Choroid plexus epithelial cell (primary cell): ENCODE results near the gene PKNOX1.

Source experiments
- DNase-seq: peaks from one replicate; pipeline ENCODE4 v3.0.0-alpha.2; 2010; ENCODE audit warnings: low read depth
- H3K4me3 ChIP-seq: 2 replicates; pipeline ENCODE4 v1.5.1; 2011; ENCODE audit warnings: low read depth, mild to moderate bottlenecking, control low read depth, low read length, moderate library complexity
- CTCF ChIP-seq: conservative IDR thresholded peaks from 2 replicates; pipeline ENCODE4 v1.5.1; 2011; ENCODE audit warnings: low read depth, mild to moderate bottlenecking, control low read depth, inconsistent platforms, low read length, moderate library complexity

The PKNOX1 gene

GRCh38 chr21:42980312-42981213 is 6.2 kb downstream of the PKNOX1 start:
- no peak for TF ChIP-seq CTCF
- H3K4me3 ChIP-seq, result no peak overlapping the region
- no peak for DNase-seq

- TF ChIP-seq CTCF, result no peak
- no peak overlapping the region for H3K4me3 ChIP-seq
- no peak for DNase-seq
Observed at GRCh38 chr21:42981214-42981523, 6.8 kb downstream of the PKNOX1 start.

- no peak for TF ChIP-seq CTCF
- DNase-seq, result no peak
- H3K4me3 ChIP-seq, result no peak overlapping the region
Observed at GRCh38 chr21:42981862-42982261, 7.5 kb downstream of the PKNOX1 start.

- H3K4me3 ChIP-seq, result no peak overlapping the region
- no peak for TF ChIP-seq CTCF
- DNase-seq, result no peak
Observed at GRCh38 chr21:42983103-42983502, 8.7 kb downstream of the PKNOX1 start.

- DNase-seq, result no peak
- H3K4me3 ChIP-seq, result no peak overlapping the region
- TF ChIP-seq CTCF, result no peak
Observed at GRCh38 chr21:42983869-42984268, 9.5 kb downstream of the PKNOX1 start.

GRCh38 chr21:42986125-42986783 is 11.9 kb downstream of the PKNOX1 start:
- no peak for TF ChIP-seq CTCF
- no peak overlapping the region for H3K4me3 ChIP-seq
- no peak for DNase-seq
